HEK293 (cell line): ENCODE data around the gene OCA2.

Experiments used
- KLF10 ChIP-seq: fragments of 450-650 bp; IDR thresholded peaks from 2 replicates; pipeline ENCODE4 v1.5.1; 2018; ENCODE audit warnings: missing biosample characterization, mild to moderate bottlenecking, missing genetic modification characterization
- SALL2 ChIP-seq: fragments of 450-650 bp; formaldehyde crosslinking; IDR thresholded peaks from 2 replicates; pipeline ENCODE4 v1.5.0; 2017; ENCODE audit warnings: missing biosample characterization, mild to moderate bottlenecking, missing genetic modification characterization, borderline replicate concordance
- ZBTB11 ChIP-seq: fragments of 450-650 bp; formaldehyde crosslinking; conservative IDR thresholded peaks from 2 replicates; pipeline ENCODE4 v1.5.1; 2016; ENCODE audit warnings: low read depth, missing biosample characterization, missing genetic modification characterization
- ZNF175 ChIP-seq: fragments of 450-650 bp; formaldehyde crosslinking; IDR thresholded peaks from 2 replicates; pipeline ENCODE4 v1.5.1; 2016; ENCODE audit warnings: missing biosample characterization, missing genetic modification characterization
- ZNF211 ChIP-seq: fragments of 450-650 bp; formaldehyde crosslinking; IDR thresholded peaks from 2 replicates; pipeline ENCODE4 v1.5.1; 2016; ENCODE audit warnings: low read depth, missing biosample characterization, missing genetic modification characterization
- ZNF24 ChIP-seq: fragments of 450-650 bp; formaldehyde crosslinking; IDR thresholded peaks from 2 replicates; pipeline ENCODE4 v1.5.1; 2016; ENCODE audit warnings: missing biosample characterization, missing genetic modification characterization
- ZNF510 ChIP-seq: fragments of 450-650 bp; formaldehyde crosslinking; IDR thresholded peaks from 2 replicates; pipeline ENCODE4 v1.5.1; 2018; ENCODE audit warnings: mild to moderate bottlenecking, missing genetic modification characterization, missing biosample characterization; ENCODE audit not compliant: insufficient replicate concordance
- TF ChIP-seq, protein P1 (sequence below): fragments of 450-650 bp; formaldehyde crosslinking; IDR thresholded peaks from 2 replicates; pipeline ENCODE4 v1.5.1; 2016; ENCODE audit warnings: missing biosample characterization, missing genetic modification characterization
- TF ChIP-seq, protein P2 (sequence below): fragments of 450-650 bp; formaldehyde crosslinking; IDR thresholded peaks from 2 replicates; pipeline ENCODE4 v1.5.1; 2016; ENCODE audit warnings: missing biosample characterization, missing genetic modification characterization
- TF ChIP-seq, protein P3 (sequence below): fragments of 450-650 bp; formaldehyde crosslinking; IDR thresholded peaks from 2 replicates; pipeline ENCODE4 v1.5.1; 2017; ENCODE audit warnings: missing biosample characterization, missing genetic modification characterization

GRCh38 chr15:27763514-27763913 lies 335.6 kb downstream of the OCA2 start:
- TF ChIP-seq ZNF24 (tag by site-specific recombination) (no peak), ZNF211 (tag by site-specific recombination) (no peak), ZNF510 (no peak), KLF10 (tag by site-specific recombination) (no peak), ZBTB11 (tag by site-specific recombination) (no peak), SALL2 (tag by site-specific recombination) (no peak), ZNF175 (tag by site-specific recombination) (no peak)
- TF ChIP-seq, protein P1, sequence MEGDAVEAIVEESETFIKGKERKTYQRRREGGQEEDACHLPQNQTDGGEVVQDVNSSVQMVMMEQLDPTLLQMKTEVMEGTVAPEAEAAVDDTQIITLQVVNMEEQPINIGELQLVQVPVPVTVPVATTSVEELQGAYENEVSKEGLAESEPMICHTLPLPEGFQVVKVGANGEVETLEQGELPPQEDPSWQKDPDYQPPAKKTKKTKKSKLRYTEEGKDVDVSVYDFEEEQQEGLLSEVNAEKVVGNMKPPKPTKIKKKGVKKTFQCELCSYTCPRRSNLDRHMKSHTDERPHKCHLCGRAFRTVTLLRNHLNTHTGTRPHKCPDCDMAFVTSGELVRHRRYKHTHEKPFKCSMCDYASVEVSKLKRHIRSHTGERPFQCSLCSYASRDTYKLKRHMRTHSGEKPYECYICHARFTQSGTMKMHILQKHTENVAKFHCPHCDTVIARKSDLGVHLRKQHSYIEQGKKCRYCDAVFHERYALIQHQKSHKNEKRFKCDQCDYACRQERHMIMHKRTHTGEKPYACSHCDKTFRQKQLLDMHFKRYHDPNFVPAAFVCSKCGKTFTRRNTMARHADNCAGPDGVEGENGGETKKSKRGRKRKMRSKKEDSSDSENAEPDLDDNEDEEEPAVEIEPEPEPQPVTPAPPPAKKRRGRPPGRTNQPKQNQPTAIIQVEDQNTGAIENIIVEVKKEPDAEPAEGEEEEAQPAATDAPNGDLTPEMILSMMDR (tag by site-specific recombination): no peak
- TF ChIP-seq, protein P2, sequence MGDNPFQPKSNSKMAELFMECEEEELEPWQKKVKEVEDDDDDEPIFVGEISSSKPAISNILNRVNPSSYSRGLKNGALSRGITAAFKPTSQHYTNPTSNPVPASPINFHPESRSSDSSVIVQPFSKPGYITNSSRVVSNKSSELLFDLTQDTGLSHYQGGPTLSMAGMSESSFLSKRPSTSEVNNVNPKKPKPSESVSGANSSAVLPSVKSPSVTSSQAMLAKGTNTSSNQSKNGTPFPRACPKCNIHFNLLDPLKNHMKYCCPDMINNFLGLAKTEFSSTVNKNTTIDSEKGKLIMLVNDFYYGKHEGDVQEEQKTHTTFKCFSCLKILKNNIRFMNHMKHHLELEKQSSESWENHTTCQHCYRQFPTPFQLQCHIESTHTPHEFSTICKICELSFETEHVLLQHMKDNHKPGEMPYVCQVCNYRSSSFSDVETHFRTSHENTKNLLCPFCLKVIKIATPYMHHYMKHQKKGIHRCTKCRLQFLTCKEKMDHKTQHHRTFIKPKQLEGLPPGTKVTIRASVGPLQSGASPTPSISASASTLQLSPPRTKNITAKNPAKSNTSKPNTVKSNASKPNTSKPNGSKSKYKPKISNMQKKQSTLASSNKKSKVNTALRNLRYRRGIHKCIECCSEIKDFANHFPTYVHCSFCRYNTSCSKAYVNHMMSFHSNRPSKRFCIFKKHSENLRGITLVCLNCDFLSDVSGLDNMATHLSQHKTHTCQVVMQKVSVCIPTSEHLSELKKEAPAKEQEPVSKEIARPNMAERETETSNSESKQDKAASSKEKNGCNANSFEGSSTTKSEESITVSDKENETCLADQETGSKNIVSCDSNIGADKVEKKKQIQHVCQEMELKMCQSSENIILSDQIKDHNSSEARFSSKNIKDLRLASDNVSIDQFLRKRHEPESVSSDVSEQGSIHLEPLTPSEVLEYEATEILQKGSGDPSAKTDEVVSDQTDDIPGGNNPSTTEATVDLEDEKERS (tag by site-specific recombination): no peak
- TF ChIP-seq, protein P3, sequence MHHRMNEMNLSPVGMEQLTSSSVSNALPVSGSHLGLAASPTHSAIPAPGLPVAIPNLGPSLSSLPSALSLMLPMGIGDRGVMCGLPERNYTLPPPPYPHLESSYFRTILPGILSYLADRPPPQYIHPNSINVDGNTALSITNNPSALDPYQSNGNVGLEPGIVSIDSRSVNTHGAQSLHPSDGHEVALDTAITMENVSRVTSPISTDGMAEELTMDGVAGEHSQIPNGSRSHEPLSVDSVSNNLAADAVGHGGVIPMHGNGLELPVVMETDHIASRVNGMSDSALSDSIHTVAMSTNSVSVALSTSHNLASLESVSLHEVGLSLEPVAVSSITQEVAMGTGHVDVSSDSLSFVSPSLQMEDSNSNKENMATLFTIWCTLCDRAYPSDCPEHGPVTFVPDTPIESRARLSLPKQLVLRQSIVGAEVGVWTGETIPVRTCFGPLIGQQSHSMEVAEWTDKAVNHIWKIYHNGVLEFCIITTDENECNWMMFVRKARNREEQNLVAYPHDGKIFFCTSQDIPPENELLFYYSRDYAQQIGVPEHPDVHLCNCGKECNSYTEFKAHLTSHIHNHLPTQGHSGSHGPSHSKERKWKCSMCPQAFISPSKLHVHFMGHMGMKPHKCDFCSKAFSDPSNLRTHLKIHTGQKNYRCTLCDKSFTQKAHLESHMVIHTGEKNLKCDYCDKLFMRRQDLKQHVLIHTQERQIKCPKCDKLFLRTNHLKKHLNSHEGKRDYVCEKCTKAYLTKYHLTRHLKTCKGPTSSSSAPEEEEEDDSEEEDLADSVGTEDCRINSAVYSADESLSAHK (tag by site-specific recombination): no peak
